Activated T-cell treated with anti-CD3 and anti-CD28 coated beads, Interleukin-2, amount 50 U/mL, for 4 hours (primary cell): ENCODE data around the gene ACER1. TPM values are rescaled to one million over a fixed set of nuclear protein-coding genes. Genes with fewer than 3 reads are reported as not detected.
"Not testable (repeated sequence)": the region's sequence is repeated elsewhere in the genome, so short reads cannot be mapped to it uniquely, and the experiment has no call there.

Experiments used
- ATAC-seq, 2 donors: fragments of 200-7000 bp; cut with Tn5 transposase; one replicate each; pipeline ENCODE4 v1.10.0; 2021
- DNase-seq: peaks from one replicate; pipeline ENCODE4 v3.0.0-alpha.2; 2020
- H3K27me3 Mint-ChIP-seq: one replicate; pipeline ENCODE4 v1.8.0; 2021; ENCODE audit warnings: low read depth, mixed read lengths
- H3K36me3 Mint-ChIP-seq: one replicate; pipeline ENCODE4 v1.8.0; 2022; ENCODE audit warnings: mixed read lengths; ENCODE audit not compliant: insufficient read depth
- H3K4me1 Mint-ChIP-seq: one replicate; pipeline ENCODE4 v1.8.0; 2021; ENCODE audit warnings: low read depth, mixed read lengths
- H3K4me3 Mint-ChIP-seq: one replicate; pipeline ENCODE4 v1.8.0; 2021; ENCODE audit warnings: mild to moderate bottlenecking, moderate library complexity, mixed read lengths
- H3K9me3 Mint-ChIP-seq: one replicate; pipeline ENCODE4 v1.8.0; 2021; ENCODE audit warnings: mixed read lengths
- total RNA-seq, 3 donors: library from RNA; stranded (reverse); gene quantifications; one replicate each; pipeline ENCODE4 v1.2.1, GENCODE V29; 2021

Gene ACER1
- total RNA-seq, 3 donors from 2014 or later = 0.13 to 0.22 (median 0.15) TPM

DNA sequence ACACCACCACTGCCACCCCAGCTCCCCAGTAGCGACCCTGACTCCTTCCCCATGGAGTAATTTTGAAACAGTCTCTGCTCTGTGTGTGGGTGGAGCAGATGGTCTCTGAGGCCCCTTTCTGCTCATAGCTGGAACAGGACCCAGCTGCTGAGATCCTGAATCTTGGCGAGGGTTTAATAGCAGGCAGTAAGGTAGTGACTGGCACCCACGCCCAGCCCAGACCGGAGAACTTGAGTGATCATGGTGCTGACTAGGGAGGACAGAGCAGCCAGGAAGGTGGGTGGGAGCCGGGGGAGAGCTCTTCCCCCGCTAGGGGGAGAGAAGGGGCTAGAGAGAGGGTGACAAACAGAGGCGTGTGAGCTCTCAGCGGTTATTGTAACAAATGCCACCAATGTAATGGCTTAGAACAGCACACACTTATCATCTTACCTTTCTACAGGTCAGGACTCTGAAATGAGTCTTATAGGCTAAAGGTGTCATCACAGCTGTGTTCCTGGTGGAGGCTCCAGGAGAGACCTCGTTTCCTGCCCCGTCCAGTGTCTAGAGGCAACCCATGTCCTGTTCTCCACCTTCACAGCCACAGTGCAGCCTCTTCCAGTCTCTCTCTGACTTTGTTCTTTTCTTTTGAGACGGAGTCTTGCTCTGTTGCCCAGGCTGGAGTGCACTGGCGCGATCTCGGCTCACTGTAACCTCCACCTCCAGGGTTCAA, 7.2 kb upstream of the ACER1 start:
- Mint-ChIP-seq H3K4me3 (no peak overlapping the region), H3K36me3 (peaks cover 5% of the 10 kb centered on the region), H3K9me3 (no peaks in the 10 kb centered on the region), H3K27me3 (no peaks in the 10 kb centered on the region), H3K4me1 (no peaks in the 10 kb centered on the region)
- no peak for DNase-seq
- ATAC-seq = peak in 1 of 2 donors; percentile 18

DNA sequence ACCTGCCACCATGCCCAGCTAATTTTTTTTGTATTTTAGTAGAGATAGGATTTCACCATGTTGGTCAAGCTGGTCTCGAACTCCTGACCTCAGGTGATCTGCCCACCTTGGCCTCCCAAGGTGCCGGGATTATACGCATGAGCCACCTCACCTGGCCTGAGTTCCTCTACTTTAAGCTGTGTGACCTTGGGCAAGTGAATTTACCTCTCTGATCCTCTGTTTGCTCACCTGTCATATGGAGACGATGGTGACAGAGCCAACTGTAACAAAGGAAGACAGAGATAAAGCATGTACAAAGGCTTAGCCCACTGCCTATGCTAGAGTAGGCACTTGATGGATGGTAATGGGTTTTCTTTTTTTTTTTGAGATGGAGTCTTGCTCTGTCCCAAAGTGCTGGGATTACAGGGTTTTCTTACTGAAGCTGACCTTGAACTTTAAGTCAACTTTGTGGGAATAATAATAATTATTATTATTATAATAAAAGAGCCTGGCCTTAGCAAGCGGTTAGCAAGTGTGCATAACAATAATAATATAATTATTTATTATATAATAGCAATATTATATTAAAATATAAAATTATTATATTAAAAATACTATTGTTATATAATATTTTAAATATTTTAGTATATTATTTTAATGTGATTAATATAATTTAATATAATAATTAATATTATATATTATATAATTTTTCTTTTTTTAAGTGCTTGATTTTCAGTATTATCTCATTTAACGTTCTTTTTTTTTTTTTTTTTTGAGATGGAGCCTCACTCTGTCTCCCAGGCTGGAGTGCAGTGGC, 1.3 kb upstream of the ACER1 start:
- Mint-ChIP-seq H3K27me3 (no peaks in the 10 kb centered on the region), H3K36me3 (peaks cover 2% of the 10 kb centered on the region), H3K4me1 (no peaks in the 10 kb centered on the region), H3K4me3 (no peak overlapping the region), H3K9me3 (no peaks in the 10 kb centered on the region)
- DNase-seq (no peak), ATAC-seq (no peak)

DNA sequence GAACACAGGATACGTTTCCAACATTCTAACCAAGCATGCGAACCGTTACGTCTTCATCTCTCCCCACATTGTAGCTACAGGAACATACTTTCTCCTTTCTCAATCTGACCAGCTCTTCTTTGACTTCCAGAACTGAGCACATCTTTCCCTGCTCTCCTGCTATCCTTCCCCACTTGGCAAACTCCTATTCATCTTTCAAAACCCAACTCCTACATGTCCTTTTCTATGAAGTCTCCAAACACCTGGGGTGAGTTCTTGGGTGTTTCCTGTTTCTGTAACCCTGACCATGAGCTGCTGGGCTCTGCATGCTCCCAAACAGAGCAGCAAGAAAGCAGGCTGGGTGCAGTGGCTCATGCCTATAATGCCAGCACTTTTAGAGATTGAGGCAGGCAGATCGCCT, 6.6 kb downstream of the ACER1 start:
- ATAC-seq (no peak), DNase-seq (no peak)
- Mint-ChIP-seq H3K27me3 (no peaks in the 10 kb centered on the region), H3K4me1 (peaks cover 3% of the 10 kb centered on the region), H3K9me3 (no peaks in the 10 kb centered on the region), H3K36me3 (peaks cover 2% of the 10 kb centered on the region), H3K4me3 (no peak overlapping the region)

DNA sequence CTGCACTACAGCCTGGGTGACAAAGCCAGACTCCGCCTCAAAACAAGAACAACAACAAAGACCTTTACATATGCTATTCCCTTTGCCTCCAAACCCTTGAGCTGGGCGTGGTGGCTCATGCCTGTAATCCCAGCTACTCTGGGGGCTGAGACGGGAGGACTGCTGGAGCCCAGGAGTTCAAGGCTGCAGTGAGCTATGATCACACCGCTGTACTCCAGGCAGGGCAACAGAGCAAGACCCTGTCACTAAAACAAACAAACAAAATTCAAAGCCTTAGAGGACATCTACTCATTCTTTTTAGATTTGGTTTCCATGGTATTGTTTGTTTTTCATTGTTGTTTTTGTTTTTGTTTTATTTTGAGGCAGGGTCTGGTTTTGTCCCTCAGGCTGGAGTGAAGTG, 7.8 kb downstream of the ACER1 start:
- no peak for ATAC-seq
- H3K4me3 Mint-ChIP-seq = no peak overlapping the region
- no peaks in the 10 kb centered on the region for H3K27me3 Mint-ChIP-seq
- H3K9me3 Mint-ChIP-seq = no peaks in the 10 kb centered on the region
- no peak for DNase-seq
- peaks cover 3% of the 10 kb centered on the region for H3K4me1 Mint-ChIP-seq
- H3K36me3 Mint-ChIP-seq = peaks cover 2% of the 10 kb centered on the region

DNA sequence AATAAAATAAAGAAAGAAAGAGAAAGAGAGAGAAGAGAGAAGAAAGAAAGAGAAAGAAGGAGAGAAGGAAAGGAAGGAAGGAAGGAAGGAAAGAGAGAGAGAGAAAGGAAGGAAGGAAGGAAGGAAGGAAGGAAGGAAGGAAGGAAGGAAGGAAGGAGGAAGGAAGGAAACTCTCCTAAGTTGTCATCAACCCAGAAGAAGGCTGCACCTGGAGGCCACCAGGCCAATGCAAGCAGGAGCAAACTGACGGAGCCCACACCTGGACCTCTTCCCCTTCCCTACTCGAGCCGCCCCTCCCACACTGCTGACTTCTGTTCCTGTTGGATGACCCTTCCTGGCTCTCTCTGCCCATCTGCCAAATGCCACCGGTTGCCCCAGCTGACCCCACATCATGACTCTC, 8.7 kb downstream of the ACER1 start:
- Mint-ChIP-seq H3K4me3 (no peak overlapping the region), H3K4me1 (peaks cover 3% of the 10 kb centered on the region)

DNA sequence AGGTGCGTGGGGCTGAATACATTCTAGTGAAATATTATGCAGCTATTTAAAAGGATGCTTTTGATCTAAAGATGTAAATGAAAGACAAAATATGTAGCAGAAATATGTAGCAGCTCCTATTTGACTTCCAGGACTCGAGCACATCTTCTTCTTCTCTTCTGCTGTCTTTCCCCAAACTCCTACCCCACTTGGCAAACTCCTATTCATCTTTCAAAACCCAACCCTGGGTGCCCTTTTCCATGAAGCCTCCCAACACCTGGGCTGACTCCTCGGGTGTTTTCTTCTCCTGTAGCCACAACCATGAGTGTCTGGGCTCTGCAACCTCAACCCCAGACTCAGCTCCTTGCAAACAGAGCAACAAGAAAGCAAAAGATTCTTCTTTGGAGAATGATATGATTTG, 11.1 kb downstream of the ACER1 start:
- no peak overlapping the region for H3K4me3 Mint-ChIP-seq

More for the DNA sequence above, 8.7 kb downstream of the ACER1 start:
- Mint-ChIP-seq H3K36me3 (peaks cover 2% of the 10 kb centered on the region), H3K9me3 (no peaks in the 10 kb centered on the region), H3K27me3 (no peaks in the 10 kb centered on the region)
- ATAC-seq (no peak), DNase-seq (no peak)

DNA sequence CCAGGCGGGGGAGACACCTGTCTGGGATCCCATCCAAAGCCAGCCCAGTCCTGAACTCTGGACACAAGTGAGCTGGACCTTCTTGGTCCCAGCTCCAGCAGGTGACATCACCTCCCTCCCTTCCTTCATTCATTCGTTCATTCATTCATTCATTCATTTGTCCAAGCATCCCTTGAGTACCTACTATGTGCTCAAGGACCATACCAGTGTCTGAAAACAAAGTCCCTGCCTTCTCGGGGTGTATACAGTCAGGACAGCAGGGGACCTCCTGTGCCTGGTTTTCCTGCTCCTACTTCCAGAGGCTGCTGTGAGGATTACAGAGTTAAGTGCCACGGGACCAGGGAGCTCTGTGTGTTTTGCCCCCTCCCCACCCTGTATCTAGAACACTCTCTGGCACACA, 14.0 kb downstream of the ACER1 start:
- Mint-ChIP-seq H3K9me3 (no peaks in the 10 kb centered on the region), H3K27me3 (no peaks in the 10 kb centered on the region), H3K4me1 (no peaks in the 10 kb centered on the region), H3K4me3 (no peak overlapping the region), H3K36me3 (peaks cover 4% of the 10 kb centered on the region)
- DNase-seq (no peak), ATAC-seq (no peak)

More for the DNA sequence above, 11.1 kb downstream of the ACER1 start:
- DNase-seq = no peak
- Mint-ChIP-seq H3K4me1 (peaks cover 3% of the 10 kb centered on the region), H3K27me3 (no peaks in the 10 kb centered on the region), H3K36me3 (peaks cover 3% of the 10 kb centered on the region), H3K9me3 (no peaks in the 10 kb centered on the region)
- ATAC-seq = no peak

DNA sequence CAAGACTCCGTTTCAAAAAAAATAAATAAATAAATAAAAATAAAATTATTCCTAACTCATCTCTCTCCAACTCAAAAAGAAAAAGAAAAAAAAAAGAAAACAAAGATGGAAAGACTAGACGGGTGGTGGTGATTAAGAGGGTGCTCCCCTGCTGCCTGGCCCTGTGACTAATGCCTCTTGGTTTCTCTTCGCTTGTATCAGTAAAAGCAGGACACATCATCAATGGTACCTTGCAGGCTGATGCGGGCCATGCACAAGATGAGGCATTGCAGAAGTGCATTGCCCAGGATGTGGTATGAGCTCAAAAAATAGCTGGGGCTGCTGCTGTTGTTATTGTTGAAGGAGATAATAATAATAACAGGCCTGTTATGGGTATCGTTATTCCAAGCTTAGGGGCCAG, 14.6 kb downstream of the ACER1 start:
- ATAC-seq (peak; percentile 27 to 56), DNase-seq (no peak)
- H3K27me3 Mint-ChIP-seq = no peaks in the 10 kb centered on the region
- no peaks in the 10 kb centered on the region for H3K4me1 Mint-ChIP-seq
- H3K4me3 Mint-ChIP-seq = no peak overlapping the region
- no peaks in the 10 kb centered on the region for H3K9me3 Mint-ChIP-seq
- H3K36me3 Mint-ChIP-seq = peaks cover 4% of the 10 kb centered on the region

DNA sequence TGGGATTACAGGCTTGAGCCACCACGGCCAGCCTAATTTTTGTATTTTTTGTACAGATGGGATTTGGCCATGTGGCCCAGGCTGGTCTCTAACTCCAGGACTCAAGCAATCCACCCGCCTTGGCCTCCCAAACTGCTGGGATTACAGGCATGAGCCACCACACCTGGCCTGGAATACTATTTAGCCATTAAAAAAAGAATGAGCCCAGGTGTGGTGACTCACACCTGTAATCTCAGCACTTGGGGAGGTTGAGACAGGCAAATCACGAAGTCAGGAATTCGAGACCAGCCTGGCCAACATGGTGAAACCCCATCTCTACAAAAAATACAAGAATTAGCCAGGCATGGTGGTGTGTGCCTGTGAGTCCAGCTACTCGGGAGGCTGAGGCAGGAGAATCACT, 17.8 kb downstream of the ACER1 start:
- H3K4me1 Mint-ChIP-seq, H3K4me3 Mint-ChIP-seq, DNase-seq, H3K36me3 Mint-ChIP-seq, H3K9me3 Mint-ChIP-seq, H3K27me3 Mint-ChIP-seq, ATAC-seq: not testable (repeated sequence)

DNA sequence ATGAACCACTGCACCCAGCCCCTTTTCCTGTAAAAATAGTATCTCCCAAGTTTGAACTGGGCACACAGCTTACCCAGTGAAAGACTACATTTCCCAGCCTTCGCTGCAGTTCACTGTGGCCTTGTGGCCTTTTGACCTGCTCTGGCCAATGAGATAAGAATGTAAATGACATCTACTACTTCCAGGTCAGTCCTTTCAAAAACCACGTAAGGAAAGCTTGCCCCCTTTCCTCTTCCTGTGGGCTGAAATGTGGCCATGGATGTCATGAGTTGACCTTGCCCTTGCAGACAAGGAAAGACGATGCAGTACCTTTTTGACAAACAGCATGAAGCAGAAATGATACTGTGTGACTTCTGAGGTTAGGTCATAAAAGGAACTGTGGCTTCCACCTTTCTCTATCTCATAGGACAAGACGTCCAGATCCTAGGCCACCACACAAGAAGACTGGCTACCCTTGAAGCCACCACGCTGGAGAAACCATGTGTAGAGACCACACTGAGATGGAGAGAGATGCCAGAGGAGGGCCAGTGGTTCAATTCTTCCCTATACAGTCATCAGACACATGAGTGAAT, 19.9 kb downstream of the ACER1 start:
- Mint-ChIP-seq H3K4me1 (no peaks in the 10 kb centered on the region), H3K27me3 (no peaks in the 10 kb centered on the region), H3K36me3 (peaks cover 2% of the 10 kb centered on the region), H3K9me3 (no peaks in the 10 kb centered on the region), H3K4me3 (no peak overlapping the region)
- DNase-seq (no peak), ATAC-seq (no peak)

DNA sequence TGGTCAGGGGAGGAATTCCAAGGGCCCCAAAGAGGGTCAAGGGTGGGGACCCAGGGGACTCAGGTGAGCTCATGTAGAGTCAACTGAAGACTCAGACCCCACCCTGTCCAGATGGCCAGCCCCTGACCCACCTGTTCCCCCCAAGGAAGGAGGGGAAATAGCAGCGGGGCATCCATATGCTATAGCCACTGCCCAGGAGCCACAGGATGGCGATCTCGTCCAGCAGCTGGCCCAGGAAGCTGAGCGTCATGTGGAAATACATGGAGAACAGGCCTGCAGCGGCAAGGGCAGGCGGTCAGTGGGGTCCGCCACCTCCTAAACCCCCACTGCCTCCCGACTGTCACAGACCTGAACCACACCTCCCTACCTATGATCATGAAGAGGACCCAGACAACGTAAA, 21.4 kb downstream of the ACER1 start:
- no peak for DNase-seq
- Mint-ChIP-seq H3K36me3 (peaks cover under 1% of the 10 kb centered on the region), H3K27me3 (no peaks in the 10 kb centered on the region), H3K4me1 (no peaks in the 10 kb centered on the region), H3K4me3 (no peak overlapping the region), H3K9me3 (no peaks in the 10 kb centered on the region)
- ATAC-seq = no peak

DNA sequence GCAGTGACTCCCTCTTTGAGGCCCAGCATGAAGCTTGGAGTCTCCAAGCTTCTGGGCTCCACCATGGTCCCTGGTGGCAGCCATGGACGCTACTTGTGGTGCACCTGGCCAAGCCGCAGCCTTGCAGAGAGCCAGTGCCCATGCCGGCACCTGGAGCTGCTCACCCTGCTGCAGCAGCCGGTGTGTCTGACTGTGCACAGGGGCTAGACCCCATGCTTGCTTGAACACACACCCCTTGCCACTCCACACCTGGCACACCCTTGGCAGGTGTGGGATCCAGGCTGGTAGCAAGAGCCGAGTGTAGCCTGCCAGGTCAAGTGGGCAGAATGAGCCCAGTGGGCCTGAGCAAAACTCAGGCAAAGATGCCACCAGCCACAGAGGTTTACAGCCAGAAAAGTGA, 35.0 kb downstream of the ACER1 start:
- Mint-ChIP-seq H3K4me1 (no peaks in the 10 kb centered on the region), H3K36me3 (peaks cover 2% of the 10 kb centered on the region), H3K27me3 (peaks cover 3% of the 10 kb centered on the region), H3K4me3 (no peak overlapping the region), H3K9me3 (peaks cover 9% of the 10 kb centered on the region)
- DNase-seq = no peak
- ATAC-seq = no peak

DNA sequence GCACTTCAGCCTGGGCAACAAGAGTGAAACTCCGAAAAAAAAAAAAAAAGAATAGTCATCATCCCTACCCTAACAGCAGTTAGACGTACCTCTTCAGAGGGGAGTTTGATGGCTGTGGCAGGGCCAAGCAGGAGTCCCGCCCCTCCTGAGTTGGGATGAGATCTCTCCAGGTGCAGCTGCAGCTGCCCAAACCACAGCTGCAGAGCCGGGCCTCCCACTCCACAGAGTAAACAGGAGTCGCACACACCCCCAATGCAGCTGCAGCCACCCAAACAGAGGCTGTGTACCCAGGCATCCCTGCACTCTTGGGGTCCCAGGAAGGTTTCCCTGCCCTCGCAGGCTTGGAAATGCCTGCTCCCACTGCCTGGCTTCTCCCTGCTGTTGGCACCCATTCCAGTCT, 36.2 kb downstream of the ACER1 start:
- no peaks in the 10 kb centered on the region for H3K4me1 Mint-ChIP-seq
- DNase-seq (no peak), ATAC-seq (no peak)
- H3K4me3 Mint-ChIP-seq = no peak overlapping the region
- no peaks in the 10 kb centered on the region for H3K27me3 Mint-ChIP-seq
- peaks cover 2% of the 10 kb centered on the region for H3K36me3 Mint-ChIP-seq
- peaks cover 13% of the 10 kb centered on the region for H3K9me3 Mint-ChIP-seq

DNA sequence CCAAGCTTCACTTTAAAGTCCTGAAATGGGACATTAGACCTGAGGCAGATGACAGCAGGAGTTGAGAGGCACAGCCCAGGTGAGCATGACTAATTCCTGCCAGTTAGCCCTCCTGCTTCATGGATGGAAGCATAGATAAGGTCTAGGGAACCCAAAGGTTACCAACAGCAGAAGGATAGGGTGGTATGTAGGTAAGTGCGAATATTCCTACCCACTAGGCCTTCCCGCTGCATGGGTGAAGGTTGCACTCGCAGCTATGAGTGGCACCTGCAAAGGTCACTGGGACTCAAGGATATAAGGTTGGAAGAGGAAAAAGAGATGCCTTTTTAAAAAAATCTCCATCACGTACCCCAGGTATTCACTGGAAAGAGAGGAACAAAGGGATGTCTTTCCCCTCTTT, 41.4 kb downstream of the ACER1 start:
- Mint-ChIP-seq H3K4me1 (no peaks in the 10 kb centered on the region), H3K36me3 (peaks cover 11% of the 10 kb centered on the region), H3K27me3 (no peaks in the 10 kb centered on the region), H3K4me3 (no peak overlapping the region), H3K9me3 (peaks cover 42% of the 10 kb centered on the region)
- DNase-seq = no peak
- ATAC-seq = no peak

DNA sequence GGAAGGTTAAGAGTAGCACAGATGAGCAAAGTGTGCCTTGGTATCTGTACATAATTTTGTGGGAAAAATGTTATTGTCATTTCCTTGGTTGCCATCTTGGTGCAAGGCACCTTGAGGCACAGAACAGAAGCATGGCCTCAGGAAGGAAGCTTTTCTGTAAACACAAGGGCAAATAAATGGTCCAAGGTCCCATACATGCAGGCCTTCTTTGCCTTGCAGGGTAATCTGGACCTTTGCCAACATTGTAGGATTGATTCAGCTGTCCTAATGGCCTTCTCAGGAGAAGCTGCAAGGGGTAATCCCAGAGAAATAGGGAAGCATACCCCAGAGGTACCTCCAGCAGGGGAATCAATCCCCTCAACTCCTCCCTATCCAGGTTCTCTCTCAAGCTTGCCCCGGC, 44.7 kb downstream of the ACER1 start:
- no peaks in the 10 kb centered on the region for H3K27me3 Mint-ChIP-seq
- H3K4me1 Mint-ChIP-seq = no peaks in the 10 kb centered on the region
- DNase-seq (no peak), ATAC-seq (no peak)
- H3K4me3 Mint-ChIP-seq = no peak overlapping the region
- peaks cover 32% of the 10 kb centered on the region for H3K9me3 Mint-ChIP-seq
- peaks cover 9% of the 10 kb centered on the region for H3K36me3 Mint-ChIP-seq
